GM18873 (cell line): Measurements from ENCODE around the gene SLC26A5.

Source experiments
- ATAC-seq: cut with Tn5 transposase; IDR thresholded peaks from one replicate; pipeline ENCODE4 v1.9.1; 2021; ENCODE audit warnings: mild to moderate bottlenecking, moderate library complexity, moderate number of reproducible peaks; ENCODE audit not compliant: unreplicated experiment, low FRiP score

The SLC26A5 gene

DNA sequence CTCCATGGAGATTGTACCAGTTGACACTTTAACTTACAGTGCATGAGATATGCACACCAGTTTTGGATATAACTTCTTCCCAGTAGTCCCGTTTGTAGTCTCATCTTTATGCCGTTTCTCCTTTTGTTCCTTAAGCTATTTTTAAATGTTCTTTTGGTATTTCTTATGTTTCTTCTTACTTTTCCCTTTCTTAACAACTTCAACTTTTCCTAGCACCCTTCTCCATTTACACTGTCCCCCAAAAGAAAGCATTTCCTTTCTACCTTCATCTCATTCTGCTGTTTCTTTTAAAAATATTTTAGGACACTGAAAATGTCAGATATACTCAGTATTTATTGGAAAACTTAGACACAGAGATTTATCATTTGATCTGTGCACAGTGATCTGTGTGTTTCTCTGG, 97.0 kb downstream of the SLC26A5 start:
- ATAC-seq = no peak

DNA sequence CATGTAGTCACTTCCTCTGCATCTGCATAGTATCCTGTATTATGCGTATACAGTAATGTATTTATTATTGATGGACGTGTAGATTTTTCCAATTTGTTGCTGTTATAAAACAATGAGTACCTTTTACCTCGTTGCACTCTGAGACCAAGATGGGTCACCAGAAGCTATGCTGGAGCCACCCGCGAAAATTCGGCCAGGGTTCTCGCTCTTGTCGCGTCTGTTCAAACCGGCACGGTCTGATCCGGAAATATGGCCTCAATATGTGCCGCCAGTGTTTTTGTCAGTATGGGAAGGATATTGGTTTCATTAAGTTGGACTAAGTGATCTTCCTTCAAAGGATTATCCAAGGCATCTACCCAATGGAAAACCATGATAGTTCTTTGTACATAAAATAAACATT, 97.6 kb downstream of the SLC26A5 start:
- ATAC-seq = no peak

DNA sequence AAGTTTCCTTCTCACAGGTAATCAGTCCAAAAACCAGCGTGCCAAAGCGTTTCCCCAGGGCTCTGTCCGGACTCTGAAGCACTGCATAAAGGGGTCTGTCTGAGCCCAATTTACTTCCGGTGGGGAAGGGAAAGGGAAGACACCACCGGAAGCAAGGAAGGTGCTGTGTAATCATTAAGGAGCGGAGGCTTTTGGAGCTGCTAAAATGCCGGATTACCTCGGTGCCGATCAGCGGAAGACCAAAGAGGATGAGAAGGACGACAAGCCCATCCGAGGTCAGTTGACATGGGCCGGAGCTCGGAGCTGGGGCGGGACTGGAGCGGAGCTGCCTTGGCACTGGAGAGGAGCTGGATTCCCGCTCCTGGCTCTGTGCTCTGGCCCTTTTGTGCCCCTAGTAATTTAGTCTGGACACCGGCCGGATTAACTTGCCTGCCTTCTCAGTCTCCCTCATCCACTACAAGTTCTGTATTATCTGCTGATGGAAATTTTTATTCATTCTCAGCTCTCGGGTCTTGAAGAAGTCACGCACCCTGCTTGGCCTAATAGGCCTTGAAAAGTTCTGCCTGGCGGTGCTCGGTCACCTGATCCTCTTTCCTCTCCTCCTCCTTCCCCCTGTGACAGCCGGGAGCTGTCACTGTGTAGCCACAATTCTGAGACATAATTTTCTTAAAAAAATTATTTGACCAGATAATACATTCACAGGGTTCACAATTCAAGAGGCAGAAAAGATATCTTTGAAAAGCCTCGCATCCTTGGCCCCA, 98.3 kb downstream of the SLC26A5 start, which contains the start of gene PSMC2:
Gene PSMC2 (plus strand): TSS at position 137 of the 761 bp plus-strand sequence. CDS start 69 bp downstream, at position 206.
- ATAC-seq = peak; percentile 56

GRCh38 chr7:103346396-103346795, 99.6 kb downstream of the SLC26A5 start:
- no peak for ATAC-seq

DNA sequence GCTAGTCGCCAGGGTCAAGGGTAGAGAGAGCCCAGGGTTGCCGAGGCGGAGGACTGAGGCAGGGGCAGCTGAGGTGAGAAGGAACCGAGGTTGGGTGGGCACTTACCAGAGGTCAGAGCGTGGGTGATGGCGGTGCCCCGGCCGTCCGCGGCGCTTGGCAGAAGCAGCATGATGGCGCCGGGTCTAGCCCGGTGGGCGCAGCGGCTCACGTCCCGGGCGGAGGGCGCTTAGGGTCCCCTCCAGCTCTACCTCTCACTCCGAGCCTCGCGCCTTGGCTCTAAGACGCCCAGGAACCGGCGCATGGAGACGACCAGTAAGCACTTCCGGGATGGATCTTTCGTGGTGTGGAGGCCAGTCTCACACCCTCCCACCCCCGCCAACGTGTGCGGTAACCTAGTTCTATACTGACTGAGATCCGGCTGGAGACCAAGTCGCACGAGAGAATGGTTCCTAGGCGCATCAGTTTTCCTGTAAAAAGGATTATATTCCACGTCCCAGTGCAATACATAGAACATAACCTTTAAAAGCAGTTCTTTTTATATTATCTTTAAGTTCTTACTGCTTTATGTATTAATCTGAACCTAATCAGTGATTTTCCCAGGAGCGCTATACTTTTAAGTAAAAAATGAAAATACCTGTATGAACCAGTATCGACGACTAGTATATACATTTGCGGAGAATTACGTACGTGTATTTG, 101.4 kb downstream of the SLC26A5 start, which contains the start of gene DNAJC2:
Gene DNAJC2 (minus strand): TSS at position 315 of the 697 bp plus-strand sequence. CDS start 145 bp downstream, at position 170.
- peak; percentile 63 for ATAC-seq

- ATAC-seq = peak; percentile 13
Observed at GRCh38 chr7:103343758-103344452, 102.1 kb downstream of the SLC26A5 start.

GRCh38 chr7:103343332-103343731, 102.7 kb downstream of the SLC26A5 start:
- no peak for ATAC-seq

GRCh38 chr7:103341466-103341865, 104.5 kb downstream of the SLC26A5 start:
- no peak for ATAC-seq

- no peak for ATAC-seq
Observed at GRCh38 chr7:103338864-103339263, 107.1 kb downstream of the SLC26A5 start.

GRCh38 chr7:103336761-103337160, 109.2 kb downstream of the SLC26A5 start:
- ATAC-seq = no peak

- no peak for ATAC-seq
Observed at GRCh38 chr7:103325744-103326143, 120.3 kb downstream of the SLC26A5 start.
